Activated CD4-positive, alpha-beta T cell treated with anti-CD3 and anti-CD28 coated beads, Interleukin-2, amount 10 ng/mL, durations not matched to agents 24 days and 14 days (primary cell): ENCODE data around the gene RPL18. TPM values are rescaled to one million over a fixed set of nuclear protein-coding genes. Genes with fewer than 3 reads are reported as not detected.
"Not testable (repeated sequence)": the region's sequence is repeated elsewhere in the genome, so short reads cannot be mapped to it uniquely, and the experiment has no call there.

Experiments used
- DNase-seq: peaks from one replicate; pipeline ENCODE4 v3.0.0; 2022
- H3K27ac Mint-ChIP-seq: one replicate; pipeline ENCODE4 v1.8.0; 2022; ENCODE audit warnings: mild to moderate bottlenecking, mixed read lengths
- H3K27me3 Mint-ChIP-seq: one replicate; pipeline ENCODE4 v1.8.0; 2022; ENCODE audit warnings: mixed read lengths
- H3K36me3 Mint-ChIP-seq: one replicate; pipeline ENCODE4 v1.8.0; 2022; ENCODE audit warnings: low read depth, mild to moderate bottlenecking, mixed read lengths
- H3K4me1 Mint-ChIP-seq: one replicate; pipeline ENCODE4 v1.8.0; 2021; ENCODE audit warnings: mixed read lengths
- H3K4me3 Mint-ChIP-seq: one replicate; pipeline ENCODE4 v1.8.0; 2022; ENCODE audit warnings: mild to moderate bottlenecking, moderate library complexity, mixed read lengths
- H3K9me3 Mint-ChIP-seq: one replicate; pipeline ENCODE4 v1.8.0; 2021; ENCODE audit warnings: mixed read lengths
- intact Hi-C: fragments of 100-400 bp; cut with micrococcal nuclease; formaldehyde crosslinking; loops from one replicate; pipeline ENCODE4 v1.15.1; 2023
- total RNA-seq: library from RNA; stranded (reverse); gene quantifications from 2 replicates; pipeline ENCODE4 v1.2.3, GENCODE V29; 2022

Gene RPL18
- 1,885 and 1,938 TPM in 2 replicates for total RNA-seq

DNA sequence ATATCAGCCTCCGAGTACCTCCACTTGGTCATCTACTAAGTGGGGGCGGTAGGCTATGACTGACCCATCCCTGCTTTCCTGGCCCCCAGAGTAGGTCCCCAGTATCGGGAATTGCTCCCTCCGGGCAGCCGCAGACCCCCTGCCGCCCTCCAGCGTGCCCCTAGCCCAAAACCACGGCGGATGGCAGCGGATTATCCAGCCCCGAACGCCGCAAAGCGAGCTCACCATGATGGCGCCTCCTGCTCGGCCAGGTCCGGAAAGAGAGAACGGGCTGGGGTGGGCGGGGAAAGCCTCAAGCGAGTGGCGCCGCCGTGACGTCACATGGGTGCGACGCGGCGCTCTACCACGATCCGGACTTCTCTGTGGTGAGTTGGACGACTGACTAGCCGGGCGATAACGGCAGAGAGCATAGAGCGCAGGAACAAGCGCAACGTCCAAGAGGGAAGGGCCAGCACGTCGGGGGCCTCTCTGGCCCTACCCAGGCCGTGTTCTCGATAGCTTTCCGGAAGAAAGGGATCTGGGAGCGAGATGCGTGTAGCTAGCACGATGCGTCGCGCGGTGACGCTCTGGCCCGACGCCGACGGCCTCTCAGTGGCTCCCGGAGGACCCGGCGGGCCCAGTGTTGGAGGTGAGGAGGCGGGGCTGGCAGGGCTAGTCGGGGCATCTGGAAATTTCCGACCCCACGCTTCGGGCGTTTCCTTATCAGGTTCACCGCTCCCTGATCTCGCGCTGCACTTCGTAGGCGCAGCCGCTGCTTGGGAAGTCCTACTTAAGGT, at the start of gene RPL18, which contains the start of gene SPHK2:
Gene RPL18 (minus strand): TSS at position 263 of the 776 bp plus-strand sequence. CDS start 35 bp downstream, at position 228.
Gene SPHK2 (plus strand): TSS at position 591 of the 776 bp plus-strand sequence. CDS start 1,009 bp downstream, outside the sequence.
- intact Hi-C loops, result loop anchor here (1.0 kb wide), 2 partner anchors 15 to 19 kb away; no protein-coding TSS in a partner anchor

DNA sequence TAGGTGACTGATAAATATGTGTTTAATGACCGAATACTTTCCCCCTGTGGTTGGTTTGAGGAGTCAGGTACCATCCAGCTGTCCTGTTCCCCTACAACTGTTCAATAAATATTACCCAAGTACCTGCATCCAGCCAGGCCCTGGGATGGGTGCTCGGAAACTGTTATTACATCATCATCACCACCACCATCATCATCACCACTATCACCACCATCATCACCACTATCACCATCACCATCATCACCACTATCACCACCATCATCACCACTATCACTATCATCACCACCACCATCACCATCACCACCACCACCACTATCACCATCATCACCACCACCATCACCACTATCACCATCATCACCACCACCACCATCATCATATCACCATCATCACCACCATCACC, 49.8 kb upstream of the RPL18 start:
- intact Hi-C loops, result no loop called here
- H3K27ac Mint-ChIP-seq, result no peak overlapping the region

More for the DNA sequence above, at the start of gene RPL18, which contains the start of gene SPHK2:
- Mint-ChIP-seq H3K4me1 (peaks cover 38% of the 10 kb centered on the region), H3K9me3 (no peaks in the 10 kb centered on the region), H3K36me3 (peaks cover 68% of the 10 kb centered on the region), H3K4me3 (peak within 1 kb of the TSS; percentile 91), H3K27ac (peak within 1 kb of the TSS; percentile 98), H3K27me3 (no peaks in the 10 kb centered on the region)
- peak; percentile 99 for DNase-seq

DNA sequence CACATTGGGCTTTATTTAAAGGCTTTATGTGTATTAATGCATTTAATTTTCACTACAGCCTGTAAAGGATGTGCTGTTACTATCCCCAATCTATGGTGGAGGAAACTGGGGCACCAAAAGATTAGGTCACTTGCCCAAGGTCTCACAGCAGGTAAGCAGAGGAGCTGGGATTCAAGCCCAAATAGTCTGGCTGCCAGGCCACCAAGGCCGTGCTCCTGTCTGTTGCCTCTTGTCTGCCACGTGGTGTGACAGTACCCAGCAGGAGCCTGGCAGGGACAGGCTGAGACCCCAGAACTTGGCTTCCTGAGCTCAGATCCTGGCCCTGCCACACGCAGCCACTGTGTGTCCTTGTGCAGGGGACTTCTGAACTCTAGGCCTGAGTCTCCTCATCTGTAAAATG, 49.4 kb upstream of the RPL18 start:
- no peaks in the 10 kb centered on the region for H3K36me3 Mint-ChIP-seq
- no peaks in the 10 kb centered on the region for H3K4me1 Mint-ChIP-seq
- H3K27ac Mint-ChIP-seq, result no peak overlapping the region
- intact Hi-C loops, result no loop called here
- no peaks in the 10 kb centered on the region for H3K27me3 Mint-ChIP-seq
- DNase-seq, result no peak
- no peak overlapping the region for H3K4me3 Mint-ChIP-seq
- peaks cover 10% of the 10 kb centered on the region for H3K9me3 Mint-ChIP-seq

More for the DNA sequence above, 49.8 kb upstream of the RPL18 start:
- Mint-ChIP-seq H3K27me3 (no peaks in the 10 kb centered on the region), H3K36me3 (no peaks in the 10 kb centered on the region), H3K9me3 (peaks cover 10% of the 10 kb centered on the region), H3K4me3 (no peak overlapping the region), H3K4me1 (no peaks in the 10 kb centered on the region)
- no peak for DNase-seq

DNA sequence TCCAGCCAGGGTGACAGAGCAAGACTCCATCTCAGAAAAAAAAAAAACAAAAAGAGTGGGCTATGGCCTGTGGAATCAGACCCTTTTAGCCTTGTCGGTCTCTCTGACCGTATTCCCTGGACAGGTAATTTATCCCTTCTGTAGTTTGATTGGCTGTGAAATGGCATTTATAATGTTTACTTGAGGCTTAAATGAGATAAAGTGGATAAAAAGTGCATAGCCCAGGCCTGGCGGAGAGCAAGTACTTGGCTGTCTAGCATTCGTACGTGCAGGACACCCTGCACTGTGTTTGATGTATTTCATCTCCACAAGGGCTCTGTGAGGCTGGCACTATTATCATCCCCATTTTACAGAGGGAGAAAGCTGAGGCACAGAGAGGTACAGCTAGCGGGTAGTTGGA, 46.8 kb upstream of the RPL18 start:
- no peak overlapping the region for H3K4me3 Mint-ChIP-seq
- intact Hi-C loops, result no loop called here
- H3K27me3 Mint-ChIP-seq, result no peaks in the 10 kb centered on the region
- H3K9me3 Mint-ChIP-seq, result peaks cover 10% of the 10 kb centered on the region
- peaks cover 5% of the 10 kb centered on the region for H3K4me1 Mint-ChIP-seq
- DNase-seq, result no peak
- no peak overlapping the region for H3K27ac Mint-ChIP-seq
- H3K36me3 Mint-ChIP-seq, result no peaks in the 10 kb centered on the region

DNA sequence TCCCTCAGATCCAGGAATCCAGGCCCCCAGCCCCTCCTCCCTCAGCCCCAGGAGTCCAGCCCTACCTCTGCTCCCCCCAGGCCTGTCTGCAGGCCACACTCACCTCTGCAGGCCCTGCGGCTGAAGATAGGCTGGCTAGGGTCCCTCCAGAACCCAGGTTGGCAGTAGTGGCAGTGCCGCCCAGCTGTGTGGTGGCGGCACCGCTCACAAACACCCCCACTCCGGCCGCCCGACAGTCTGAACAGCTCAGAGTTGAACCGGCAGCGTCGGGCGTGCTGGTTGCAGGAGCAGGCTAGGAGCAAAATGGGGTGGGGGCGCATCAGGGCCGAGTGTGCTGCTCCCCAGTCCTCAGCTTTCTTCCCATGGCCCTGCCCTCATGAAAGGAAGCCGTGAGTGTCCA, 45.5 kb upstream of the RPL18 start:
- no peaks in the 10 kb centered on the region for H3K27me3 Mint-ChIP-seq
- H3K36me3 Mint-ChIP-seq, result no peaks in the 10 kb centered on the region
- no peak overlapping the region for H3K4me3 Mint-ChIP-seq
- peaks cover 7% of the 10 kb centered on the region for H3K4me1 Mint-ChIP-seq
- intact Hi-C loops, result no loop called here
- H3K9me3 Mint-ChIP-seq, result peaks cover 4% of the 10 kb centered on the region
- no peak overlapping the region for H3K27ac Mint-ChIP-seq
- no peak for DNase-seq

DNA sequence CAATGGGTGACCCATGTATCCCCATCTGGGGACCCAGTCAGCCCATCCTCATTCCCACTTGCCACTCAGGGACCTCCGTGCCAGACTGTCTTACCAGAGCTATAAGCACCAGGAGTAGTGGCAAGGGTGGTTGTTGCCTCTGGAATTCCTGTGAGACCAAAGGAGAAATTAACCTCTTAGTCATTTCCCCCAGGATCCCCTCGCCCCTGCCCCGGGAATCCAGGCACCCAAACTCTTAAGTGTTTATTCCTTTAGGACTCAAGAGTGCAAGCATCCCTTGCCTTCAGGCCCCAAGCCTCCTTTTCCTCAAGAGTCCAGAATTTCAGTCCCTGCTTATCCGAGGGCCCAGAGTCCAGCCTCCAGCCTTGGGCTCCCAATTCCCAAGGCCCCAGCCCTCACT, 44.7 kb upstream of the RPL18 start:
- intact Hi-C loops, result no loop called here
- H3K27ac Mint-ChIP-seq, result peak overlapping the region; percentile 51
- H3K4me1 Mint-ChIP-seq, result peaks cover 7% of the 10 kb centered on the region
- H3K9me3 Mint-ChIP-seq, result peaks cover under 1% of the 10 kb centered on the region
- no peak for DNase-seq
- peaks cover 3% of the 10 kb centered on the region for H3K27me3 Mint-ChIP-seq
- no peak overlapping the region for H3K4me3 Mint-ChIP-seq
- H3K36me3 Mint-ChIP-seq, result no peaks in the 10 kb centered on the region

DNA sequence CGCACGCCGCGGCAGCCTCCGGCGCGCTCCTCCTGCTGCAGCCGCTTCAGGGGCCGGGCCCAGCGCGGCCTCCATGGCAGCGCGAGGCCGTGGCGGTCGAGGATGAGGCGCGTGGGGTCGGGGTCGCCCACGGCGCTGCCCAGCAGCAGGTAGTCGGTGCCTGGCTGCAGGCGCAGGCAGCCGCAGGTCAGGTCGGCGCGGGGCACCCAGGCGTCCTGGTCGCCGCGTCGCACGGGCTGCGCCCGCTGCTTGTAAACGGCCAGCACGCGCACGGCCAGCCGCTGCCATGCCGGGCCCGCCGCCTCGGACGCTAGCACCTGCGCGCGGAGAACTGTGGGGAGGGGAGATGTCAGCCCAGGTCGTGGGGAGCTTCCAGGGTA, 42.7 kb upstream of the RPL18 start:
- intact Hi-C loops, result loop anchor here (1.0 kb wide), 1 partner anchor 53 kb away; no protein-coding TSS in a partner anchor
- peaks cover 9% of the 10 kb centered on the region for H3K4me1 Mint-ChIP-seq
- peaks cover 8% of the 10 kb centered on the region for H3K27me3 Mint-ChIP-seq
- DNase-seq, result no peak
- H3K9me3 Mint-ChIP-seq, result no peaks in the 10 kb centered on the region
- no peak overlapping the region for H3K4me3 Mint-ChIP-seq
- no peaks in the 10 kb centered on the region for H3K36me3 Mint-ChIP-seq
- no peak overlapping the region for H3K27ac Mint-ChIP-seq

DNA sequence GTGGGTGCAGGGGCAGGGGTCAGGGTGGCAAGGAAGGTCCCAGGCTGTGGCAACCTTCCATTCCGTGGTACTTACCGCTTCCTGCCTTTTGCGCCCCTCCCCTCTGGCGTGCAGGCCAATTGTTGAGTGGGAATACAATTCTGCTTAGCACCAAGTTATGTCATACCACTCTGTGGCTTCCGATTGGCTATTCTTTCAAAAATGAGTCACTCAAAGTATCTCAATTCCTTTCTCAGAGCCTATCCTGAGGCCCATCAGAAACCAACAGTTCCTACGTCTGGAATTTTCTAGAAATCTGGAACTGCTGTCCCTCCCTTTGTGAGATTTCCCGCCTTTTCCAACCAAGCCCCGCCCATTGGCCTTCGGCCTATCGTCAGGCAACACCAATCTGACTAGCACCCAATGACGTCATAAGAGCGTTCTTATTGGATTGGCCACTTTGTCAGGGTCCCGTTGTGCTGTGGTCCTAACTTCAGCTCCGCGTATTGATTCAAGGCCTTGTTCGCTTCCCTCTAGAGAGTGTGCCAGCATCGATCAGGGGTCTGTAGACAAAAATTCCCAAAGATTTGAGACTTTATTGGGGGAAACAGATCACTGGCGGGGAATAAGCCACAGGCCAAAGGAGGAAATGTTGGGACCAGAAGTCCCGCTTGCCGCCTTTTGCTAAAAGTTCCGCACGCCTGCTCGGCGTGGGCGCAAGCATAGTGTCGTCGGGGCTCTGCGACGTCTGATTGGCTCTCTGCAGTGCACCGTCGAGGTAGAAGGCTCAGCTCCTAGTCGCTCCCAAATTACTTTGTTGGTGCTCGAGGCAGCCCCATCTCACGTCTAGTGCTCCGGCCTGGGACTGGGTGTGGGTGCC, 42.1 kb upstream of the RPL18 start:
- H3K36me3 Mint-ChIP-seq, result no peaks in the 10 kb centered on the region
- peak; percentile 95 for DNase-seq
- H3K9me3 Mint-ChIP-seq, result no peaks in the 10 kb centered on the region
- intact Hi-C loops, result loop anchor here (1.0 kb wide), 1 partner anchor 53 kb away; no protein-coding TSS in a partner anchor
- H3K27ac Mint-ChIP-seq, result peak overlapping the region; percentile 87
- peaks cover 8% of the 10 kb centered on the region for H3K27me3 Mint-ChIP-seq
- peaks cover 9% of the 10 kb centered on the region for H3K4me1 Mint-ChIP-seq
- H3K4me3 Mint-ChIP-seq, result peak overlapping the region; percentile 57

DNA sequence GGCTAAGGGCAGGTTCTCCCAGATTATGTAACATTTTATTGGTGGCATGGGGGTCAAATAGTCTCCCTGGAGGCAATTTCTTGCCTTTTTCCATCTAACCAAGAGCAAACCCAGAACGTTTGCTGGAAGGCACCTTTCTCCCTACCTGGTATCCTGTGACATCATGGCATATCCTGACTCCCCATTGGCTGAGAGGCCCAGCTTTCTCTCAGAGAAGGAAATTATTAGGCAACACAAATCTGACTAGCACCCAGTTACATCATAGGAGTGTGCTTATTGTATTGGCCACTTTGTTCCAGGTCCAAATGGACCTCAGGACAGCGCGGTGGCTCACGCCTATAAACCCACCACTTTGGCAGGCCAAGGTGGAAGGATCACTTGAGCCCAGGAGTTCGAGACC, 40.8 kb upstream of the RPL18 start:
- peaks cover 8% of the 10 kb centered on the region for H3K27me3 Mint-ChIP-seq
- no peaks in the 10 kb centered on the region for H3K36me3 Mint-ChIP-seq
- peaks cover 9% of the 10 kb centered on the region for H3K4me1 Mint-ChIP-seq
- no peak overlapping the region for H3K27ac Mint-ChIP-seq
- no peak for DNase-seq
- intact Hi-C loops, result no loop called here
- H3K9me3 Mint-ChIP-seq, result no peaks in the 10 kb centered on the region
- no peak overlapping the region for H3K4me3 Mint-ChIP-seq

DNA sequence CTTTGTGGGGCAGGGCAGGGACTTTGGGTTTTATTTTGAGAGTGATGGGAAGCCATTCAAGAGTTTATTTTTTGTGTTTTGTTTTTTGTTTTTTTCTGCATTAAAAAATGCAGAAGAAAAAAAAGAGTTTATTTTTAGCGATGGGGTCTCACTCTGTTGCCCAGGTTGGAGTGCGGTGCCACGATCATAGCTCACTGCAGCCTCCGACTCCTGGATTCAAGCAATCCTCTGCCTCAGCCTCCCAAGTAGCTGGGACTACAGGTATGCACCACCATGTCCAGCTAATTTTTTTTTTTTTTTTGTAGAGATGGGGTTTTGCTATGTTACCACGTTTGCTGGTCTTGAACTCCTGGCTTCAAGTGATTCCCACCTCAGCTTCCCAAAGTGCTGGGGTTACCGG, 39.5 kb upstream of the RPL18 start:
- Mint-ChIP-seq H3K27me3 (peaks cover 8% of the 10 kb centered on the region), H3K9me3 (no peaks in the 10 kb centered on the region), H3K36me3 (no peaks in the 10 kb centered on the region), H3K27ac (no peak overlapping the region), H3K4me1 (peaks cover 9% of the 10 kb centered on the region), H3K4me3 (no peak overlapping the region)
- no peak for DNase-seq
- intact Hi-C loops, result no loop called here

DNA sequence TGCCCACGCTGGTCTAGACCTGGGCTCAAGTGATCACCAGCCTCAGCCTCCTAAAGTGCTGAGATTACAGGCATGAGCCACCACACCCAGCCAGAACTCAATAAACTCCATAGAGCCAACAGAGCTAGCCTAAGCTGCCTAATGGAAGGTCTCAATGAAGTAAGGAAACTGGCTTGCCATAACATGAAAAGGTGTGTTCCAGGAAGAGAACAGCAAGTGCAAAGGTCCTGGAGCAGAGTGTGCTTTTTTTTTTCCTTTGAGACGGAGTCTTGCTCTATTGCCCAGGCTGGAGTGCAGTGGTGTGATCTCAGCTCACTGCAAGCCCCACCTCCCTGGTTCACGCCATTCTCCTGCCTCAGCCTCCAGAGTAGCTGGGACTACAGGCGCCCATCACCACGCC, 38.9 kb upstream of the RPL18 start:
- H3K27me3 Mint-ChIP-seq, H3K4me1 Mint-ChIP-seq, DNase-seq, H3K9me3 Mint-ChIP-seq, H3K36me3 Mint-ChIP-seq, intact Hi-C loops, H3K27ac Mint-ChIP-seq, H3K4me3 Mint-ChIP-seq: not testable (repeated sequence)

DNA sequence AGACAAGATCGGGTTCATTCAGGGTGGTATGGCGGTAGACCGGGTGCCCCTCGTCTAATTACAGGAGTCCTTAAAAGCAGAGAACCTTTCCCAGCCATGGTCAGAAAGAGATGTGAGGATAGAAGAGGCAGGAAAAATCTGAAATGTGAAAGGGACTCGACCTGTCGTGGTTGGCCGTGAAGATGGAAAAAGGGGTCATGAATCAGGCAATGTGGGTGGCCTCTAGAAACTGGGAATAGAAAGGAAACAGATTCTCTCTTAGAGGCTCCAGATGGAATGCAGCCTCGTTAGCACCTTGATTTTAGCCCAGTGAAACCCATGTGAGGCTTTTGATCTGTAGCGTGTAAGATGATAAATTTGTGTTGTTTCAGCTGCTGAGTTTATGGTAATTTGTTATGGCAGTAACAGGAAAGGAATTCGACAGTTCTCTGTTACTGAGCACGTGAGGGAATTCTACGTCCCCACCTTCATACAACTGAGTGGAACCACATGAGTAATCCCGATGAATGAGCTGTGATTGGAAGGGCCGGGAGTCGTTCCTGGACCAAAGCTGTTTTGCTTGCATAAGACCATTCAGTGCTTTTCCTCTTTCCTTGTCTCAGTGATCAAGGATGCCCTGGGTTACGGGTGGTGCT, 38.0 kb upstream of the RPL18 start:
- Mint-ChIP-seq H3K9me3 (no peaks in the 10 kb centered on the region), H3K36me3 (no peaks in the 10 kb centered on the region), H3K4me3 (no peak overlapping the region), H3K27me3 (peaks cover 8% of the 10 kb centered on the region), H3K4me1 (peaks cover 12% of the 10 kb centered on the region), H3K27ac (no peak overlapping the region)
- DNase-seq, result no peak
- intact Hi-C loops, result no loop called here

DNA sequence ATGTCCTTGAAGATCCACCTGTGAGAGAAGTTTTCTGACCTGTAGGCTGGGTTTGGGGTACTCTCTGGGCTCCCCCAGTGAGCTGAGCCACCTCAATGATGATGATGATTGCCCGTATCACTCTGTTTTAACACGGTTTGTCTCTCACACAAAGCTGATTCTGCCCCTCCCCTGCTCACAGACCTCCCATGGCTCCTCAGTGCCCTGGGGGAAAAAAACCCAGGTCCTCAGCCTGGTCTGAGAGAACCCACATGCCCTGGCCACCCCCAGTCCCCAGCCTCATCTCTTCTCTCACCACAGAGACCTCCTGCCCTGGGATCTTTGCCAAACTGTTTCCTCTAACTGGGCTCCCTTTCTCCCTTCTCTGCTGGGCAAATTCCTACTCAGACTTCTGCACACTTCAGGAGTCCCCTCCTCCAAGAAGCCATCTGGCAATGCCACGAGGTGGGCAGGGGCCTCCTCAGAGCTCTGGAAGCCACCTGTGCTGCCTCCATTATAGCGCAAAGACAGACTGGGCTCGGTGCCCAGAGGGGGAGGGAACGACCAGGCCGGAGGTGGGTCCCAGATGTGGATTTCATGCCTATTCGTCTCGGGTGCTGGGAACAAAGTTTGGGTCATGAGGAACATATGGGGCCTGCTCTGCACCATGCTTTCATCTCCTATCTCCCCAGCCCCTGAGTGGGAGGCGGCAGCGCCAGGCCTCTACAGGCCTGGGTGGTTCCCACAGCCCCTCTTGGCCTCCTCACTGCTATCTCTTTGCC, 35.5 kb upstream of the RPL18 start:
- intact Hi-C loops, result no loop called here
- H3K4me1 Mint-ChIP-seq, result peaks cover 13% of the 10 kb centered on the region
- H3K4me3 Mint-ChIP-seq, result no peak overlapping the region
- H3K9me3 Mint-ChIP-seq, result no peaks in the 10 kb centered on the region
- no peak overlapping the region for H3K27ac Mint-ChIP-seq
- DNase-seq, result no peak
- H3K36me3 Mint-ChIP-seq, result no peaks in the 10 kb centered on the region
- H3K27me3 Mint-ChIP-seq, result peaks cover 8% of the 10 kb centered on the region
